PC-3 (cell line): ENCODE measurements around the gene PCNX2.

Experiments used
- CTCF ChIP-seq: fragments of 300-600 bp; sonication (generic); conservative IDR thresholded peaks from 2 replicates; pipeline ENCODE4 v1.5.1; 2017; ENCODE audit warnings: antibody characterized with exemption, low read depth, mild to moderate bottlenecking, low read length
- EZH2 ChIP-seq: fragments of 300-600 bp; sonication (generic); IDR thresholded peaks from one replicate; pipeline ENCODE4 v1.6.1; 2017; ENCODE audit warnings: antibody characterized with exemption, mild to moderate bottlenecking, low read length; ENCODE audit not compliant: unreplicated experiment
- EZH2phosphoT487 ChIP-seq: fragments of 300-600 bp; sonication (generic); IDR thresholded peaks from 2 replicates; pipeline ENCODE4 v1.6.1; 2018; ENCODE audit warnings: mild to moderate bottlenecking, antibody characterized with exemption, low read length, borderline replicate concordance

GRCh38 chr1:233121947-233122559, 173.5 kb downstream of the PCNX2 start:
- TF ChIP-seq CTCF (no peak), EZH2phosphoT487 (no peak), EZH2 (no peak)
